Neural progenitor cell (in vitro differentiated cells): ENCODE measurements around the gene METRNL.

ENCODE experiments used
- EZH2 ChIP-seq: fragments of 200-600 bp; sonication (generic); IDR thresholded peaks from 2 replicates; pipeline ENCODE4 v1.6.1; 2017; ENCODE audit warnings: antibody characterized with exemption, mild to moderate bottlenecking, moderate library complexity
- TF ChIP-seq, protein P1 (sequence below): fragments of 200-600 bp; sonication (generic); IDR thresholded peaks from 2 replicates; pipeline ENCODE4 v1.5.1; 2017; ENCODE audit warnings: antibody characterized with exemption, mild to moderate bottlenecking

- TF ChIP-seq, protein P1, sequence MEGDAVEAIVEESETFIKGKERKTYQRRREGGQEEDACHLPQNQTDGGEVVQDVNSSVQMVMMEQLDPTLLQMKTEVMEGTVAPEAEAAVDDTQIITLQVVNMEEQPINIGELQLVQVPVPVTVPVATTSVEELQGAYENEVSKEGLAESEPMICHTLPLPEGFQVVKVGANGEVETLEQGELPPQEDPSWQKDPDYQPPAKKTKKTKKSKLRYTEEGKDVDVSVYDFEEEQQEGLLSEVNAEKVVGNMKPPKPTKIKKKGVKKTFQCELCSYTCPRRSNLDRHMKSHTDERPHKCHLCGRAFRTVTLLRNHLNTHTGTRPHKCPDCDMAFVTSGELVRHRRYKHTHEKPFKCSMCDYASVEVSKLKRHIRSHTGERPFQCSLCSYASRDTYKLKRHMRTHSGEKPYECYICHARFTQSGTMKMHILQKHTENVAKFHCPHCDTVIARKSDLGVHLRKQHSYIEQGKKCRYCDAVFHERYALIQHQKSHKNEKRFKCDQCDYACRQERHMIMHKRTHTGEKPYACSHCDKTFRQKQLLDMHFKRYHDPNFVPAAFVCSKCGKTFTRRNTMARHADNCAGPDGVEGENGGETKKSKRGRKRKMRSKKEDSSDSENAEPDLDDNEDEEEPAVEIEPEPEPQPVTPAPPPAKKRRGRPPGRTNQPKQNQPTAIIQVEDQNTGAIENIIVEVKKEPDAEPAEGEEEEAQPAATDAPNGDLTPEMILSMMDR, result no peak
- TF ChIP-seq EZH2, result no peak
These were observed 22.5 kb downstream of the METRNL start for GRCh38 chr17:83101805-83102480.
